GM12878 (cell line): ENCODE data around the gene MUC13. TPM values are rescaled to one million over a fixed set of nuclear protein-coding genes. Genes with fewer than 3 reads are reported as not detected.

Source experiments
- BCL11A ChIP-seq: IDR thresholded peaks from 2 replicates; pipeline ENCODE4 v1.6.1; 2011; ENCODE audit warnings: low read depth, low read length
- BRCA1 ChIP-seq: IDR thresholded peaks from 2 replicates; pipeline ENCODE4 v1.6.1; 2011; ENCODE audit warnings: low read depth, low read length, improper control_type of control experiment
- CHD4 ChIP-seq: fragments of 200-600 bp; sonication (generic); IDR thresholded peaks from 2 replicates; pipeline ENCODE4 v1.6.1; 2016; ENCODE audit warnings: mild to moderate bottlenecking
- ETV6 ChIP-seq, 2 experiments: fragments of 450-650 bp in 1 of 2; IDR thresholded peaks in 1 of 2; conservative IDR thresholded peaks in 1 of 2; 2 replicates each; pipeline ENCODE4 v1.6.1; 2014; ENCODE audit warnings: antibody characterized with exemption in 1 of 2, borderline replicate concordance in 1 of 2, low read depth in 1 of 2, mild to moderate bottlenecking in 1 of 2, moderate library complexity in 1 of 2
- FOXM1 ChIP-seq: IDR thresholded peaks from 2 replicates; pipeline ENCODE4 v1.6.1; 2012; ENCODE audit warnings: low read depth, mild to moderate bottlenecking, inconsistent platforms, low read length, moderate library complexity
- HCFC1 ChIP-seq: fragments of 150-350 bp; IDR thresholded peaks from 2 replicates; pipeline ENCODE4 v1.6.1; 2014; ENCODE audit warnings: low read length
- MTA3 ChIP-seq: IDR thresholded peaks from 2 replicates; pipeline ENCODE4 v1.6.1; 2012; ENCODE audit warnings: low read length, inconsistent platforms, borderline replicate concordance
- RELA ChIP-seq: fragments of 450-650 bp; IDR thresholded peaks from 2 replicates; pipeline ENCODE4 v1.8.0; 2014; ENCODE audit warnings: borderline replicate concordance; ENCODE audit not compliant: partially characterized antibody
- SP1 ChIP-seq: IDR thresholded peaks from one replicate; pipeline ENCODE4 v1.6.1; 2011; ENCODE audit warnings: low read depth, low read length
- STAT3 ChIP-seq: IDR thresholded peaks from 2 replicates; pipeline ENCODE4 v1.6.1; 2011; ENCODE audit warnings: low read depth, low read length, improper control_type of control experiment
- SUZ12 ChIP-seq: fragments of 200-600 bp; sonication (generic); IDR thresholded peaks from one replicate; pipeline ENCODE4 v1.6.1; 2018; ENCODE audit warnings: antibody characterized with exemption, mild to moderate bottlenecking; ENCODE audit not compliant: unreplicated experiment
- YY1 ChIP-seq: IDR thresholded peaks from 2 replicates; pipeline ENCODE4 v1.6.1; 2011; ENCODE audit warnings: low read depth, mild to moderate bottlenecking, low read length
- ZNF207 ChIP-seq: fragments of 450-650 bp; IDR thresholded peaks from 2 replicates; pipeline ENCODE4 v1.6.1; 2014; ENCODE audit warnings: antibody characterized with exemption, mild to moderate bottlenecking, borderline replicate concordance
- ZNF24 ChIP-seq: fragments of 450-650 bp; IDR thresholded peaks from 2 replicates; pipeline ENCODE4 v1.6.1; 2017; ENCODE audit warnings: antibody characterized with exemption, mild to moderate bottlenecking
- polyA plus RNA-seq, 11 experiments: library from polyadenylated mRNA; depleted of rRNA in 4 of 11; unstranded in 6 of 11; stranded (reverse) in 5 of 11; fragments of >200 nt; fragmentation: Nextera tagmentation in 4 of 11; fragmentation: Illumina TruSeq in 1 of 11; extraction: Ambion mirVana in 4 of 11; extraction: Trizol in 1 of 11; gene quantifications; 1 replicate in 1 of 11; 2 replicates in 10 of 11; pipeline versions ENCODE4 v1.2.1 to v1.2.3, GENCODE V29; 2011 to 2016; ENCODE audit warnings: inconsistent platforms in 2 of 11, missing spikeins in 2 of 11, low read depth in 1 of 11
- total RNA-seq, 4 experiments: library from RNA; depleted of rRNA in 3 of 4; stranded (reverse); fragments of >200 nt in 3 of 4; fragmentation: Illumina TruSeq in 1 of 4; extraction: Trizol in 1 of 4; gene quantifications; 2 replicates each; pipeline versions ENCODE4 v1.2.1 to v1.2.3, GENCODE V29; 2013 to 2021
- TF ChIP-seq, protein P1 (sequence below): fragments of 450-650 bp; IDR thresholded peaks from 2 replicates; pipeline ENCODE4 v1.6.1; 2014; ENCODE audit warnings: mild to moderate bottlenecking
- TF ChIP-seq, protein P2 (sequence below): fragments of 450-650 bp; IDR thresholded peaks from 2 replicates; pipeline ENCODE4 v1.6.1; 2017; ENCODE audit warnings: low read depth, mild to moderate bottlenecking, moderate library complexity
- TF ChIP-seq, protein P3 (sequence below): IDR thresholded peaks from 2 replicates; pipeline ENCODE4 v1.6.1; 2011; ENCODE audit warnings: borderline replicate concordance, low read depth, mild to moderate bottlenecking, moderate library complexity, low read length; ENCODE audit not compliant: insufficient read depth, poor library complexity, severe bottlenecking
- TF ChIP-seq, protein P4 (sequence below): IDR thresholded peaks from 2 replicates; pipeline ENCODE4 v1.6.1; 2012; ENCODE audit warnings: mild to moderate bottlenecking, low read depth, low read length
- TF ChIP-seq, protein P5 (sequence below): fragments of 450-650 bp; conservative IDR thresholded peaks from 2 replicates; pipeline ENCODE4 v1.6.1; 2017; ENCODE audit warnings: mild to moderate bottlenecking, moderate library complexity

The MUC13 gene
- total and polyA plus RNA-seq, 10 of the 15 experiments (the other 5 are each of a cell fraction or from before 2014, with no cell fraction given): 0.27 to 60.1 (median 0.76) TPM

DNA sequence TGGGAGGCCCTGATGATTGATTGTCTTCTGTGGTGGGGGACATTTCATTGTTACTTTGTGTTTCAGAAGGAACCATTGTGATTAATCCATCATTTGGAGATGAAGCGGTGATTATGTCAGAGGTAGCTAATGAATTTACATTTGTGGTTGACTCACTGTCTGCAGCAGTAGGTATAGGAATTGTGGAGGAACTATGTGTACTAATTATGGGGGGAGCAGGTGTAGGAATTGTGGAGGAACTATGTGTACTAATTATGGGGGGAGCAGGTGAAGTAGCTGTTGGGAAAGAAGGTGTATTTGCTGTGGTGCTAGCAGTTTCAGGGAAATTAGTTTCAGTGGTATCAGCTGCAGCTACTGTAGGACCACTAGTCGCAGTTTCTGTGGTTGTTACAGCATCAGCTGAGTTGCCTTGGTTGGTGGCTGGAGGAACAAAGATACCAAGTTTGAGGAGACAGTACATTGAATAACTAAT is 6.9 kb downstream of the MUC13 start (continued):
- TF ChIP-seq, protein P1, sequence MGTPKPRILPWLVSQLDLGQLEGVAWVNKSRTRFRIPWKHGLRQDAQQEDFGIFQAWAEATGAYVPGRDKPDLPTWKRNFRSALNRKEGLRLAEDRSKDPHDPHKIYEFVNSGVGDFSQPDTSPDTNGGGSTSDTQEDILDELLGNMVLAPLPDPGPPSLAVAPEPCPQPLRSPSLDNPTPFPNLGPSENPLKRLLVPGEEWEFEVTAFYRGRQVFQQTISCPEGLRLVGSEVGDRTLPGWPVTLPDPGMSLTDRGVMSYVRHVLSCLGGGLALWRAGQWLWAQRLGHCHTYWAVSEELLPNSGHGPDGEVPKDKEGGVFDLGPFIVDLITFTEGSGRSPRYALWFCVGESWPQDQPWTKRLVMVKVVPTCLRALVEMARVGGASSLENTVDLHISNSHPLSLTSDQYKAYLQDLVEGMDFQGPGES: no peak
- TF ChIP-seq HCFC1: no peak
- no peak for TF ChIP-seq MTA3
- TF ChIP-seq, protein P2, sequence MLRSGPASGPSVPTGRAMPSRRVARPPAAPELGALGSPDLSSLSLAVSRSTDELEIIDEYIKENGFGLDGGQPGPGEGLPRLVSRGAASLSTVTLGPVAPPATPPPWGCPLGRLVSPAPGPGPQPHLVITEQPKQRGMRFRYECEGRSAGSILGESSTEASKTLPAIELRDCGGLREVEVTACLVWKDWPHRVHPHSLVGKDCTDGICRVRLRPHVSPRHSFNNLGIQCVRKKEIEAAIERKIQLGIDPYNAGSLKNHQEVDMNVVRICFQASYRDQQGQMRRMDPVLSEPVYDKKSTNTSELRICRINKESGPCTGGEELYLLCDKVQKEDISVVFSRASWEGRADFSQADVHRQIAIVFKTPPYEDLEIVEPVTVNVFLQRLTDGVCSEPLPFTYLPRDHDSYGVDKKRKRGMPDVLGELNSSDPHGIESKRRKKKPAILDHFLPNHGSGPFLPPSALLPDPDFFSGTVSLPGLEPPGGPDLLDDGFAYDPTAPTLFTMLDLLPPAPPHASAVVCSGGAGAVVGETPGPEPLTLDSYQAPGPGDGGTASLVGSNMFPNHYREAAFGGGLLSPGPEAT: peak; percentile 82
- TF ChIP-seq CHD4: no peak
- 0 out of 2 replicates have a peak, but pooled peaks have one; percentile 35 for TF ChIP-seq ZNF24
- TF ChIP-seq, protein P3, sequence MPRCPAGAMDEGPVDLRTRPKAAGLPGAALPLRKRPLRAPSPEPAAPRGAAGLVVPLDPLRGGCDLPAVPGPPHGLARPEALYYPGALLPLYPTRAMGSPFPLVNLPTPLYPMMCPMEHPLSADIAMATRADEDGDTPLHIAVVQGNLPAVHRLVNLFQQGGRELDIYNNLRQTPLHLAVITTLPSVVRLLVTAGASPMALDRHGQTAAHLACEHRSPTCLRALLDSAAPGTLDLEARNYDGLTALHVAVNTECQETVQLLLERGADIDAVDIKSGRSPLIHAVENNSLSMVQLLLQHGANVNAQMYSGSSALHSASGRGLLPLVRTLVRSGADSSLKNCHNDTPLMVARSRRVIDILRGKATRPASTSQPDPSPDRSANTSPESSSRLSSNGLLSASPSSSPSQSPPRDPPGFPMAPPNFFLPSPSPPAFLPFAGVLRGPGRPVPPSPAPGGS: no peak
- TF ChIP-seq ZNF207: no peak
- no peak for TF ChIP-seq BRCA1
- no peak for TF ChIP-seq STAT3
- TF ChIP-seq, protein P4, sequence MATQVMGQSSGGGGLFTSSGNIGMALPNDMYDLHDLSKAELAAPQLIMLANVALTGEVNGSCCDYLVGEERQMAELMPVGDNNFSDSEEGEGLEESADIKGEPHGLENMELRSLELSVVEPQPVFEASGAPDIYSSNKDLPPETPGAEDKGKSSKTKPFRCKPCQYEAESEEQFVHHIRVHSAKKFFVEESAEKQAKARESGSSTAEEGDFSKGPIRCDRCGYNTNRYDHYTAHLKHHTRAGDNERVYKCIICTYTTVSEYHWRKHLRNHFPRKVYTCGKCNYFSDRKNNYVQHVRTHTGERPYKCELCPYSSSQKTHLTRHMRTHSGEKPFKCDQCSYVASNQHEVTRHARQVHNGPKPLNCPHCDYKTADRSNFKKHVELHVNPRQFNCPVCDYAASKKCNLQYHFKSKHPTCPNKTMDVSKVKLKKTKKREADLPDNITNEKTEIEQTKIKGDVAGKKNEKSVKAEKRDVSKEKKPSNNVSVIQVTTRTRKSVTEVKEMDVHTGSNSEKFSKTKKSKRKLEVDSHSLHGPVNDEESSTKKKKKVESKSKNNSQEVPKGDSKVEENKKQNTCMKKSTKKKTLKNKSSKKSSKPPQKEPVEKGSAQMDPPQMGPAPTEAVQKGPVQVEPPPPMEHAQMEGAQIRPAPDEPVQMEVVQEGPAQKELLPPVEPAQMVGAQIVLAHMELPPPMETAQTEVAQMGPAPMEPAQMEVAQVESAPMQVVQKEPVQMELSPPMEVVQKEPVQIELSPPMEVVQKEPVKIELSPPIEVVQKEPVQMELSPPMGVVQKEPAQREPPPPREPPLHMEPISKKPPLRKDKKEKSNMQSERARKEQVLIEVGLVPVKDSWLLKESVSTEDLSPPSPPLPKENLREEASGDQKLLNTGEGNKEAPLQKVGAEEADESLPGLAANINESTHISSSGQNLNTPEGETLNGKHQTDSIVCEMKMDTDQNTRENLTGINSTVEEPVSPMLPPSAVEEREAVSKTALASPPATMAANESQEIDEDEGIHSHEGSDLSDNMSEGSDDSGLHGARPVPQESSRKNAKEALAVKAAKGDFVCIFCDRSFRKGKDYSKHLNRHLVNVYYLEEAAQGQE: no peak
- TF ChIP-seq, protein P5, sequence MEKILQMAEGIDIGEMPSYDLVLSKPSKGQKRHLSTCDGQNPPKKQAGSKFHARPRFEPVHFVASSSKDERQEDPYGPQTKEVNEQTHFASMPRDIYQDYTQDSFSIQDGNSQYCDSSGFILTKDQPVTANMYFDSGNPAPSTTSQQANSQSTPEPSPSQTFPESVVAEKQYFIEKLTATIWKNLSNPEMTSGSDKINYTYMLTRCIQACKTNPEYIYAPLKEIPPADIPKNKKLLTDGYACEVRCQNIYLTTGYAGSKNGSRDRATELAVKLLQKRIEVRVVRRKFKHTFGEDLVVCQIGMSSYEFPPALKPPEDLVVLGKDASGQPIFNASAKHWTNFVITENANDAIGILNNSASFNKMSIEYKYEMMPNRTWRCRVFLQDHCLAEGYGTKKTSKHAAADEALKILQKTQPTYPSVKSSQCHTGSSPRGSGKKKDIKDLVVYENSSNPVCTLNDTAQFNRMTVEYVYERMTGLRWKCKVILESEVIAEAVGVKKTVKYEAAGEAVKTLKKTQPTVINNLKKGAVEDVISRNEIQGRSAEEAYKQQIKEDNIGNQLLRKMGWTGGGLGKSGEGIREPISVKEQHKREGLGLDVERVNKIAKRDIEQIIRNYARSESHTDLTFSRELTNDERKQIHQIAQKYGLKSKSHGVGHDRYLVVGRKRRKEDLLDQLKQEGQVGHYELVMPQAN: no peak
- TF ChIP-seq SUZ12: no peak
- no peak for TF ChIP-seq YY1
- TF ChIP-seq FOXM1: no peak
- peak; percentile 56; the same call in 1 of the 2 replicates for TF ChIP-seq BCL11A
- TF ChIP-seq RELA: no peak
- TF ChIP-seq SP1: no peak
- TF ChIP-seq ETV6 (conservative IDR thresholded peaks at IDR 0.05 in 1 of 2, IDR thresholded peaks at IDR 0.05 in 1 of 2; ENCODE audit: borderline replicate concordance in 1 of 2, low read depth in 1 of 2): no peak
